ENCODE data around the gene CCDC88C.

The CCDC88C gene

DNA sequence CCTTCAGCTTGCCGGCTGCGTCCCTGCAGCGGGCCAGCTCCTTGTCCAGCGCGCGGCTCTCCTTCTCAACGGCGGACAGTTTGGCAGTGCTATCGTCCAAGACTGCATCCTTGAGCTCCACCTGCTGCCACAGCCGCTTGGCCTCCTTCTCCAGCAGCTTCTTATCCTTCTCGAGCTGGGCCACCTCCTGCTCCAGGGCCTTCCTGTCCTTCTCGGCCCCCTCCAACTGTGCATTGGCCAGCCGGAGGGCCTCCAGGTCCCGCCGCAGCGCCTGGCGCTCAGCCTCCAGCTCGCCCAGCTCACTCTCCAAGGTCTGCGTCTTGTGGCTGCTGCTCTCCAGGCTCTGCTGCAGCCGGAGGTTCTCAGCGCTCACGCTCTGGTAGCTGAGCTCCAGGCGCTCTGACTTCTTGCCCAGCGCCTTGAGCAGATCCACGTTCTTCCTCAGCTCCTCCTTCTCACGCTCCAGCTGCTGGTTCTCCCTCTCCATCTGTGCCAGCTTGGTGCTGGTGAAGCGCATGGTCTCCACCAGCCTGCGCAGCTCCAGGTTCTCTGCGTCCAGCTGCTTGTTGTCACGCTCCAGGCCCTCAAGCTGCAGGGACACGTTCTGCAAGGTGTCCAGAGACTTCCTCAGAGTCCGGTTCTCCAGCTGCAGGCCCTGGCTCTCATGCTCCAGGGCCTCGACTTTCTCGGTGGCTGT lies 104.3 kb downstream of the CCDC88C start:
- TF ChIP-seq CTCF (IDR thresholded peaks at IDR 0.05; ENCODE audit: low read depth, low read length, missing control alignments), result no peak
- H3K4me3 ChIP-seq (ENCODE audit: low read depth, low read length), result no peak overlapping the region
- DNase-seq (ENCODE audit: low read depth), result no peak

- peak; percentile 3 for TF ChIP-seq CTCF (IDR thresholded peaks at IDR 0.05; ENCODE audit: low read depth, low read length, missing control alignments)
- DNase-seq (ENCODE audit: low read depth), result no peak
- H3K4me3 ChIP-seq (ENCODE audit: low read depth, low read length), result no peak overlapping the region
Observed at GRCh38 chr14:91311284-91311662, 106.3 kb downstream of the CCDC88C start.

DNA sequence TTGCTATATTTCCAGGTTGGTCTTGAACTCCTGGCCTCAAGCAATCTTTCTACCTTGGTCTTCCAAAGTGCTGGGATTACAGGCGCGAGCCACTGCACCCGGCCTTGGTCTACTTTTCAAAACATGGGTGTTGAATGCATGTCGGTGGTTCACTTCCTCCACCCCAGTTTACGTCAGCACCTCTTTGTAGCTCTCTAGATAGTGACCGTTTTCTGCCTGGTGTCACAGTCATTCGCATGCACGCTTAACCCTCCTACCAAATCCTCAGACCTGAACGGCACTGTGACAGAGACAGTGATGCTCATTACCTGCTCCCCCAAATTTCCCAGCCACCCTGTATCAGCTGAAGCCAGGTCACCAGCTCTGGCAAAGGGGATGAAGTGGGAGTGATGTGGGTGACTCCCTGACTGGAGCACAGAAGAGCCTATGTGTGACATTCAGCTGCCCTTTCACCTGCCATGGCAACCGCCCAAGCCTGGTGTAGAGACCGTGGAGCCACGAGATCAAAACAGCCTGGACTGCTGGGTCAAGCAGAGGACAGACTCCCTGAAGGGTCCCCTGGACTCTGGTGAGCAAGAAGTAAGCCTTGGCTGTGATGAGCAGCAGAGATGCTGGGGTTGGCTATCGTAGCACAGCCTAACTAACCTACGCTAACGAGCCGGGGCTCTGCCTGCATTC lies 106.9 kb downstream of the CCDC88C start:
- no peak for DNase-seq (ENCODE audit: low read depth)
- no peak for TF ChIP-seq CTCF (IDR thresholded peaks at IDR 0.05; ENCODE audit: low read depth, low read length, missing control alignments)
- H3K4me3 ChIP-seq (ENCODE audit: low read depth, low read length), result no peak overlapping the region

DNA sequence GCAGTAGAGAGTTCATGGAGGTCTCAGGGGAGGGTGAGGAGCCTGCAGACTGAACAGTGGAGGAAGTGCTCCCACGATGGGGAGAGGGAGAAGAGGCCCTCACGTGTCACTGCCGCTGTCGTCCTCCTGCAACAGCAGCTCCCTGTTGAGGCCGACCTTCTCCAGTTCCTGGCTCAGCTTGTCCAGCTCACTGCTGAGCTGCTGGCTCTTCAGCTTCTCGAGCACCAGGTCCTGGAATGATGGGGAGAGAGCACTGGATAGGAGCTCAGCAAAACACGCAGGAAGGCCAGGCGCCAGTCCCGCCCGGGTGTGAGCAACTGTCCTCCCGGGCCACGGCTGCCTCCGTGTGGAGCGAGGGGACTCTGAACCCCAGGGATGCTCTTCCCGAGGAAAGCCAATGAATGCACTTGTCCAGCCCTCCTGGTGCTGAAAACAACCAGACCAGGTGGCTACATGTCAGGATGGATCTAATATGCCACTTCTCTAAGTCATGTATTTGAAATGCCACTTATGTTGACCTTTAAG lies 107.8 kb downstream of the CCDC88C start:
- no peak for TF ChIP-seq CTCF (IDR thresholded peaks at IDR 0.05; ENCODE audit: low read depth, low read length, missing control alignments)

DNA sequence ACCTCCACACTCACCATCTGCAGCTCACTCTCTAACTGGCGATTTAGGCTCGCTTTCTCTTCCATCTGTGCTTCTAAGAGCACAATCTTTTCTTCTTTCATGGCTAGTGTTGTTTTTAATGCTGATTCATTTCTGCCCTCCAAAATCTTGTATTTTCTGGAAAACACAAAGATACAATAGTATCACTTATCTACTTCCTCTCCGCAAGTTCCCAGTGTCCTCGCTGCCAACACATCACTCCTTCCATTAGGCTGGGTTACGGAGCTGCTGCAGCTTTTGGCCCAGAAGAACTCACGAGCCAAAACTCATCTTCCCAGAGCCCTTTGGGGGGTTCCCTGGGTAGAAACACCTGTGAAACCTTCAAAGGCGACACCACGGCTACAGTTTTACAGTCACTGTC lies 109.3 kb downstream of the CCDC88C start:
- no peak overlapping the region for H3K4me3 ChIP-seq (ENCODE audit: low read depth, low read length)
- no peak for DNase-seq (ENCODE audit: low read depth)
- no peak for TF ChIP-seq CTCF (IDR thresholded peaks at IDR 0.05; ENCODE audit: low read depth, low read length, missing control alignments)

More for the DNA sequence above, 107.8 kb downstream of the CCDC88C start:
- H3K4me3 ChIP-seq (ENCODE audit: low read depth, low read length), result no peak overlapping the region
- no peak for DNase-seq (ENCODE audit: low read depth)

DNA sequence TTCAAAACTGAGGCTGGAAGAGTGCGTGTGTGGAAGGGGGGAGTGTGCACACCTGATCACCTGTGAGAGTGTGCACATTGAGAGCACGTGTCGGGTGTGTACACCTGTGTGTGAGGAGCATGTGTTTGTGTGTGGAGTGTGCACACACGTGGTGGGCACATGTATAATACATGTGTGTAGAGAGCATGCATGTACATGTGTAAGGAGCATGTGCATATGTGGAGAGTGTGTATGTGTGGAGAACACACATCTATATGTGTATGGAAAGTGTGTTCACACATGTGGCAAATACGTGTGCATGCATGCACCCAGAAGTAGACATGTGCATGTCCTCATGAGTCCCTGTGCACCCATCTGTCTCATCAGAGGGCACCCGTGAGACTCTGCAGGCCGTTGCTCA lies 110.0 kb downstream of the CCDC88C start:
- H3K4me3 ChIP-seq (ENCODE audit: low read depth, low read length), result no peak overlapping the region
- TF ChIP-seq CTCF (IDR thresholded peaks at IDR 0.05; ENCODE audit: low read depth, low read length, missing control alignments), result no peak
- no peak for DNase-seq (ENCODE audit: low read depth)
